ENCODE data around the gene PRSS37. TPM values are rescaled to one million over a fixed set of nuclear protein-coding genes. Genes with fewer than 3 reads are reported as not detected.

Gene PRSS37
- total RNA-seq, 1 experiment from 2014 or later: not detected

- Histone ChIP-seq H3K4me1 (no peaks in the 10 kb centered on the region), H3K9me3 (no peaks in the 10 kb centered on the region), H3K36me3 (ENCODE audit: control insufficient read depth, insufficient read depth, low read length) (no peaks in the 10 kb centered on the region), H3K27me3 (replicated peaks; ENCODE audit: control insufficient read depth, insufficient read depth, low read length) (no peaks in the 10 kb centered on the region; the same call in 1 of the 2 replicates), H3K4me3 (ENCODE audit: low read depth, low read length) (no peak overlapping the region)
- no peaks in the 10 kb centered on the region for H3K27me3 Mint-ChIP-seq (ENCODE audit: insufficient read depth, unreplicated experiment)
- CTCF ChIA-PET: no interaction called here
- POLR2A ChIA-PET: no interaction called here
- intact Hi-C loops (cut with micrococcal nuclease; ENCODE audit: unreplicated experiment): no loop called here
- no peaks in the 10 kb centered on the region for H3K9me3 Mint-ChIP-seq (ENCODE audit: unreplicated experiment)
- DNase-seq: no peak
- no peak overlapping the region for H3K27ac Mint-ChIP-seq (ENCODE audit: unreplicated experiment)
- H3K36me3 Mint-ChIP-seq (ENCODE audit: insufficient read depth, unreplicated experiment): no peaks in the 10 kb centered on the region
- H3K4me3 Mint-ChIP-seq (ENCODE audit: unreplicated experiment): no peak overlapping the region
- no peaks in the 10 kb centered on the region for H3K4me1 Mint-ChIP-seq (ENCODE audit: low read depth, unreplicated experiment)
- no peak for TF ChIP-seq CTCF (IDR thresholded peaks at IDR 0.05; ENCODE audit: insufficient read depth in 1 of 2, low read depth in 1 of 2, low read length in 1 of 2, severe bottlenecking in 1 of 2, unreplicated experiment in 1 of 2)
- no TSS peak for BruUV-seq (replicated peaks)
Observed at GRCh38 chr7:141840708-141841107, 577 bp downstream of the PRSS37 start.

- H3K36me3 ChIP-seq (ENCODE audit: control insufficient read depth, insufficient read depth, low read length): no peaks in the 10 kb centered on the region
- ChIA-PET CTCF (no interaction called here), POLR2A (no interaction called here)
- Mint-ChIP-seq H3K27me3 (ENCODE audit: insufficient read depth, unreplicated experiment) (no peaks in the 10 kb centered on the region), H3K4me3 (ENCODE audit: unreplicated experiment) (no peak overlapping the region), H3K9me3 (ENCODE audit: unreplicated experiment) (no peaks in the 10 kb centered on the region), H3K36me3 (ENCODE audit: insufficient read depth, unreplicated experiment) (no peaks in the 10 kb centered on the region), H3K4me1 (ENCODE audit: low read depth, unreplicated experiment) (no peaks in the 10 kb centered on the region), H3K27ac (ENCODE audit: unreplicated experiment) (no peak overlapping the region)
- intact Hi-C loops (cut with micrococcal nuclease; ENCODE audit: unreplicated experiment): no loop called here
- no peak for DNase-seq
- H3K9me3 ChIP-seq: no peaks in the 10 kb centered on the region
- no peaks in the 10 kb centered on the region; the same call in 1 of the 2 replicates for H3K27me3 ChIP-seq (replicated peaks; ENCODE audit: control insufficient read depth, insufficient read depth, low read length)
- no peak overlapping the region for H3K4me3 ChIP-seq (ENCODE audit: low read depth, low read length)
- TF ChIP-seq CTCF (IDR thresholded peaks at IDR 0.05; ENCODE audit: insufficient read depth in 1 of 2, low read depth in 1 of 2, low read length in 1 of 2, severe bottlenecking in 1 of 2, unreplicated experiment in 1 of 2): no peak
- H3K4me1 ChIP-seq: no peaks in the 10 kb centered on the region
- BruUV-seq (replicated peaks): no TSS peak
Observed at GRCh38 chr7:141839256-141839655, 2.0 kb downstream of the PRSS37 start.

GRCh38 chr7:141838581-141838980 lies 2.7 kb downstream of the PRSS37 start:
- no peaks in the 10 kb centered on the region for H3K9me3 Mint-ChIP-seq (ENCODE audit: unreplicated experiment)
- H3K36me3 Mint-ChIP-seq (ENCODE audit: insufficient read depth, unreplicated experiment): no peaks in the 10 kb centered on the region
- no peak for TF ChIP-seq CTCF (IDR thresholded peaks at IDR 0.05; ENCODE audit: insufficient read depth in 1 of 2, low read depth in 1 of 2, low read length in 1 of 2, severe bottlenecking in 1 of 2, unreplicated experiment in 1 of 2)
- H3K36me3 ChIP-seq (ENCODE audit: control insufficient read depth, insufficient read depth, low read length): no peaks in the 10 kb centered on the region
- no peak for DNase-seq
- H3K27ac Mint-ChIP-seq (ENCODE audit: unreplicated experiment): no peak overlapping the region
- intact Hi-C loops (cut with micrococcal nuclease; ENCODE audit: unreplicated experiment): no loop called here
- no peaks in the 10 kb centered on the region for H3K4me1 Mint-ChIP-seq (ENCODE audit: low read depth, unreplicated experiment)
- no peaks in the 10 kb centered on the region for H3K27me3 Mint-ChIP-seq (ENCODE audit: insufficient read depth, unreplicated experiment)
- BruUV-seq (replicated peaks): no TSS peak
- no peaks in the 10 kb centered on the region for H3K4me1 ChIP-seq
- CTCF ChIA-PET: no interaction called here
- no peak overlapping the region for H3K4me3 Mint-ChIP-seq (ENCODE audit: unreplicated experiment)
- POLR2A ChIA-PET: no interaction called here
- no peaks in the 10 kb centered on the region for H3K9me3 ChIP-seq
- H3K4me3 ChIP-seq (ENCODE audit: low read depth, low read length): no peak overlapping the region
- H3K27me3 ChIP-seq (replicated peaks; ENCODE audit: control insufficient read depth, insufficient read depth, low read length): no peaks in the 10 kb centered on the region; the same call in 1 of the 2 replicates
